Mesenchymal stem cell (in vitro differentiated cells and primary cell): ENCODE results near the gene SLC35G2.

Experiments
- DNase-seq: peaks from one replicate; pipeline ENCODE4 v3.0.0-alpha.2; 2013
- H2AFZ ChIP-seq: one replicate; pipeline ENCODE4 v1.6.1; 2013; ENCODE audit warnings: low read depth, mild to moderate bottlenecking, control low read depth, inconsistent platforms, low read length, moderate library complexity
- H2AK5ac ChIP-seq: 2 replicates; pipeline ENCODE4 v1.6.1; 2013; ENCODE audit warnings: low read length, moderate library complexity, mild to moderate bottlenecking, inconsistent platforms; ENCODE audit not compliant: severe bottlenecking
- H2BK120ac ChIP-seq: one replicate; pipeline ENCODE4 v1.6.1; 2013; ENCODE audit warnings: low read depth, mild to moderate bottlenecking, inconsistent platforms, low read length, moderate library complexity
- H2BK12ac ChIP-seq, 2 experiments: one replicate each; pipeline ENCODE4 v1.6.1; 2013; ENCODE audit warnings: inconsistent platforms in 2 of 2, low read length in 2 of 2, mild to moderate bottlenecking in 2 of 2, moderate library complexity in 2 of 2, control low read depth in 1 of 2
- H2BK15ac ChIP-seq: one replicate; pipeline ENCODE4 v1.6.1; 2013; ENCODE audit warnings: mild to moderate bottlenecking, low read depth, inconsistent platforms; ENCODE audit not compliant: poor library complexity, severe bottlenecking
- H2BK5ac ChIP-seq: 2 replicates; pipeline ENCODE4 v1.6.1; 2013; ENCODE audit warnings: low read depth, mild to moderate bottlenecking, low read length, control low read depth, inconsistent platforms; ENCODE audit not compliant: poor library complexity, severe bottlenecking
- H3K14ac ChIP-seq, 2 experiments: one replicate each; pipeline ENCODE4 v1.6.1; 2013; ENCODE audit warnings: inconsistent platforms in 2 of 2, low read length in 2 of 2, control low read depth in 1 of 2, mild to moderate bottlenecking in 1 of 2, moderate library complexity in 1 of 2
- H3K18ac ChIP-seq, 2 experiments: one replicate each; pipeline ENCODE4 v1.6.1; 2013; ENCODE audit warnings: inconsistent platforms in 2 of 2, low read length in 2 of 2, control low read depth in 1 of 2, low read depth in 1 of 2, mild to moderate bottlenecking in 1 of 2
- H3K23ac ChIP-seq, 2 experiments: one replicate each; pipeline ENCODE4 v1.6.1; 2013; ENCODE audit warnings: inconsistent platforms in 2 of 2, low read length in 2 of 2, mild to moderate bottlenecking in 2 of 2, moderate library complexity in 2 of 2, control low read depth in 1 of 2
- H3K27ac ChIP-seq: 2 replicates; pipeline ENCODE4 v1.5.1; 2013; ENCODE audit warnings: mild to moderate bottlenecking, moderate library complexity, low read length, control low read depth, inconsistent platforms; ENCODE audit not compliant: poor library complexity, severe bottlenecking
- H3K27me3 ChIP-seq, 2 experiments: 2 replicates each; pipeline versions ENCODE4 v1.6.1 to v1.7.0; 2013; ENCODE audit warnings: low read length in 2 of 2, mild to moderate bottlenecking in 2 of 2, moderate library complexity in 2 of 2, control low read depth in 1 of 2, inconsistent platforms in 1 of 2; ENCODE audit not compliant: control insufficient read depth in 1 of 2, insufficient read depth in 1 of 2
- H3K36me3 ChIP-seq, 2 experiments: 2 replicates each; pipeline versions ENCODE4 v1.6.1 to v1.7.0; 2013; ENCODE audit warnings: low read length in 2 of 2, control low read depth in 1 of 2, inconsistent platforms in 1 of 2, low read depth in 1 of 2, mild to moderate bottlenecking in 1 of 2; ENCODE audit not compliant: insufficient read depth in 2 of 2, control insufficient read depth in 1 of 2
- H3K4ac ChIP-seq, 2 experiments: one replicate each; pipeline ENCODE4 v1.6.1; 2013; ENCODE audit warnings: inconsistent platforms in 2 of 2, low read length in 2 of 2, mild to moderate bottlenecking in 2 of 2, moderate library complexity in 2 of 2, control low read depth in 1 of 2, low read depth in 1 of 2
- H3K4me1 ChIP-seq: 2 replicates; pipeline ENCODE4 v1.6.1; 2013; ENCODE audit warnings: low read depth, low read length, control low read depth; ENCODE audit not compliant: control insufficient read depth, insufficient read depth
- H3K4me2 ChIP-seq: 2 replicates; pipeline ENCODE4 v1.6.1; 2013; ENCODE audit warnings: low read length, mild to moderate bottlenecking, inconsistent platforms; ENCODE audit not compliant: poor library complexity, severe bottlenecking
- H3K4me3 ChIP-seq, 2 experiments: 2 replicates each; pipeline versions ENCODE4 v1.5.1 to v1.7.0; 2013; ENCODE audit warnings: low read length in 2 of 2, mild to moderate bottlenecking in 2 of 2, control low read depth in 1 of 2, low read depth in 1 of 2; ENCODE audit not compliant: insufficient read depth in 1 of 2
- H3K79me1 ChIP-seq: replicated peaks from 2 replicates; pipeline ENCODE4 v1.6.1; 2013; ENCODE audit warnings: mild to moderate bottlenecking, control low read depth, low read length, inconsistent platforms; ENCODE audit not compliant: poor library complexity, severe bottlenecking
- H3K9ac ChIP-seq: 2 replicates; pipeline ENCODE4 v1.7.0; 2013; ENCODE audit warnings: mild to moderate bottlenecking, low read length, moderate library complexity
- H3K9me3 ChIP-seq: 2 replicates; pipeline ENCODE4 v1.7.0; 2013; ENCODE audit warnings: mild to moderate bottlenecking, low read length; ENCODE audit not compliant: control insufficient read depth
- H4K8ac ChIP-seq: one replicate; pipeline ENCODE4 v1.6.1; 2013; ENCODE audit warnings: inconsistent platforms, mild to moderate bottlenecking, low read length, moderate library complexity
- H4K91ac ChIP-seq: one replicate; pipeline ENCODE4 v1.6.1; 2013; ENCODE audit warnings: mild to moderate bottlenecking, low read length, inconsistent platforms
- WGBS: methylation state at CpG from one replicate; pipeline ENCODE4 v1.1.7; 2013; ENCODE audit warnings: mixed read lengths; 5-methylcytosine and 5-hydroxymethylcytosine counted together

SLC35G2 gene

DNA sequence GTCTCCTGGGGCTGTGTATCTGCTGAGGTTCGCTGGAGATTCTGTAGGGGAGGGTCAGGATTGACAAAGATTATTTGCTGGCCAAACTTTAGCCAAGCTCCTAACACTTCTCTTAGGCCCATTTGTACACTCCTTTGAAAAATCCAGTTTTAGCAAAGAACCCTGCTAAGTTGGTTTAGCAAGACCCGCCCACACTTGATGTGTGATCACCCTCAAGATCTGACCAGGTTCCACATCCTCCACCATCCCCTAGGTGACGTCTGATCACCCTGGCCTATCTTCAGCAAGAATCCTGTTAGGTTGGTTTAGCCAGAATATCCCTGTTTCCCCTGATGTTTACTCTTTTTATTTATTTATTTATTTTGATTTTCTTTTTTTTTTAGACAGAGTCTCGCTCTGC is 14.8 kb upstream of the SLC35G2 start:
- DNase-seq: no peak
- Histone ChIP-seq H3K9ac (no peak overlapping the region), H2BK15ac (no peak overlapping the region), H2BK5ac (no peak overlapping the region), H3K4me2 (no peak overlapping the region), H3K79me1 (no peaks in the 10 kb centered on the region), H3K36me3 (no peaks in the 10 kb centered on the region), H3K9me3 (no peaks in the 10 kb centered on the region), H3K4me1 (peaks cover 1% of the 10 kb centered on the region), H2AK5ac (no peak overlapping the region), H2BK12ac (no peak overlapping the region), H3K27ac (no peak overlapping the region), H3K14ac (no peak overlapping the region), H2AFZ (no peak overlapping the region), H3K4ac (no peak overlapping the region), H3K23ac (no peak overlapping the region), H3K27me3 (no peaks in the 10 kb centered on the region), H4K91ac (no peak overlapping the region), H3K18ac (no peak overlapping the region), H2BK120ac (no peak overlapping the region), H4K8ac (no peak overlapping the region), H3K4me3 (no peak overlapping the region)
- 94% methylated on average over 3 of the region's 4 CpGs for WGBS

DNA sequence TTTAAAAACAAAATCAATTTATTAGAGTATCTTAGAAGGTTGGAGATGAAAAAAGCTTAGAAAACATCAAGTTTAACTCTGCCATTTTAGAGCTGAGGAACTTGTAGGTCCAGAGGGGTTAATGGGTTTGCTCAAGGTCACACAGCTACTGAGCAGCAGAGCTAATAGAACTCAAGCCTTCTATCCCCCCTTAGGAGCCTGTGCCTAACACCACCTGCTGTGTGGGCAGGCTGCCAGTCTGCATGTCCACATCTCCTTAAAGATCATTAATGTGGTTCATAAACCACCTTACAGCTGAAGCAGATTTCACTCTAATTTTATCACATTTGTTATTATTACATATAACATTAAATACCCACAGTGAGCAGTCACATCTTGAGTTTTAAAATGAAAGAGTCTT is 14.1 kb upstream of the SLC35G2 start:
- H2AK5ac ChIP-seq: no peak overlapping the region
- no peak overlapping the region for H4K8ac ChIP-seq
- peaks cover 1% of the 10 kb centered on the region for H3K4me1 ChIP-seq
- no peak overlapping the region for H2AFZ ChIP-seq
- no peak overlapping the region for H3K14ac ChIP-seq
- no peak overlapping the region for H3K4me2 ChIP-seq
- H3K9me3 ChIP-seq: no peaks in the 10 kb centered on the region
- no peak overlapping the region for H3K18ac ChIP-seq
- H3K4ac ChIP-seq: no peak overlapping the region
- no peak overlapping the region for H2BK120ac ChIP-seq
- H3K4me3 ChIP-seq: no peak overlapping the region
- H3K27me3 ChIP-seq: no peaks in the 10 kb centered on the region
- H3K23ac ChIP-seq: no peak overlapping the region
- DNase-seq: no peak
- no peaks in the 10 kb centered on the region for H3K79me1 ChIP-seq
- no peak overlapping the region for H4K91ac ChIP-seq
- no peak overlapping the region for H3K9ac ChIP-seq
- no peak overlapping the region for H3K27ac ChIP-seq
- no peak overlapping the region for H2BK5ac ChIP-seq
- no peaks in the 10 kb centered on the region for H3K36me3 ChIP-seq
- H2BK12ac ChIP-seq: no peak overlapping the region
- no peak overlapping the region for H2BK15ac ChIP-seq

DNA sequence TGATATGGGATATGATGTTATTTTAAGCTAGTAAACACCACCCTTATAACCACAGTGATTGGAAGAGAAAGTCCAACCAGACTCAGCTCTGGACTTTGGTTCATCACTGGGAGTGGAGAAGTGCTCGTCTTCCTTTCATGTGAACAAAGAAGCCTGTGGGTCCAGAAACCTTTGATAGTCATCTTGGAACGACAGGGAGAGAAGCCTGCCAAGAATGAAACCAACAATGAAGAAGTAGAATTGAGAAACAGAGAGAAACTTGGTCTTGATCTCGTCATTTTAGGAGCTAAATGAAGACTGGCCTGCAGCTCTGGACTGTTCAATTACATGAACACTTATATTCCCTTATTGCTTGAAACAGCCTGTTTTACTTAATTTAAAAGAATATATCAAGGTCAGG is 13.1 kb upstream of the SLC35G2 start:
- Histone ChIP-seq H3K4me3 (no peak overlapping the region), H3K4ac (no peak overlapping the region), H3K9ac (no peak overlapping the region), H3K18ac (no peak overlapping the region), H2AFZ (no peak overlapping the region), H3K4me2 (no peak overlapping the region), H3K36me3 (no peaks in the 10 kb centered on the region), H3K79me1 (no peaks in the 10 kb centered on the region), H3K27ac (no peak overlapping the region), H3K27me3 (no peaks in the 10 kb centered on the region), H2BK120ac (no peak overlapping the region), H2BK12ac (no peak overlapping the region), H3K9me3 (no peaks in the 10 kb centered on the region), H4K8ac (no peak overlapping the region), H3K14ac (no peak overlapping the region), H4K91ac (no peak overlapping the region), H3K23ac (no peak overlapping the region), H2BK15ac (no peak overlapping the region), H2BK5ac (no peak overlapping the region), H2AK5ac (no peak overlapping the region), H3K4me1 (peaks cover 1% of the 10 kb centered on the region)
- WGBS: 77% methylated on average over 2 of the region's 3 CpGs
- DNase-seq: no peak

DNA sequence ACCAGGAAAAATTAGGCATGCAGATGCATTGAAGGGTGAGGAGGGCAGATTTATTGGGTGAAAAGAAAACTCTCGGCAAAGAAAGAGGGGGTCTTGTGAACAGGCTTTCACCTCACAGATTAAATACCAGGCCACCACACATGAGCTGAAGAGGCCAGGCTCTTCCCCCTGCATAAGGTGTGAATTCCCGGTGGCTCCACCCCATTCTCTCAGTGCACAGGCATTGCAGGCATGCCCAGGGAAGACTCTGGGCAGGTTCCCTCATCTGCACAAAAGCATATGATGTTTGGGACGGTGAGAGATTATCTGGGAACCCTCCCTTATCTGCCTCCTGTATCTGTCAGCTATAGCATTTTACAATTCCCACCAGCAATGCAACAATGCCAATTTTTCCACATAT is 7.2 kb upstream of the SLC35G2 start:
- H4K8ac ChIP-seq: no peak overlapping the region
- no peak overlapping the region for H3K4me2 ChIP-seq
- H2AK5ac ChIP-seq: no peak overlapping the region
- no peak overlapping the region for H2BK5ac ChIP-seq
- H2BK12ac ChIP-seq: no peak overlapping the region
- DNase-seq: no peak
- H3K4ac ChIP-seq: no peak overlapping the region
- no peak overlapping the region for H3K18ac ChIP-seq
- H3K36me3 ChIP-seq: no peaks in the 10 kb centered on the region
- no peak overlapping the region for H4K91ac ChIP-seq
- H2AFZ ChIP-seq: no peak overlapping the region
- no peak overlapping the region for H2BK120ac ChIP-seq
- no peaks in the 10 kb centered on the region for H3K27me3 ChIP-seq
- H3K79me1 ChIP-seq: no peaks in the 10 kb centered on the region
- WGBS: 74% methylated on average over 2 of the region's 3 CpGs
- no peak overlapping the region for H3K4me3 ChIP-seq
- H3K9ac ChIP-seq: no peak overlapping the region
- H2BK15ac ChIP-seq: no peak overlapping the region
- H3K9me3 ChIP-seq: no peaks in the 10 kb centered on the region
- H3K27ac ChIP-seq: no peak overlapping the region
- no peak overlapping the region for H3K23ac ChIP-seq
- H3K14ac ChIP-seq: no peak overlapping the region
- no peaks in the 10 kb centered on the region for H3K4me1 ChIP-seq
